NCI-H2227 (cell line): ENCODE results near the gene MAP3K2.
A peak's percentile ranks its signal among the peaks of the same experiment; 100 is the strongest.

Experiments used
- DNase-seq: peaks from one replicate; lab custom pipeline; 2025; ENCODE audit not compliant: unreplicated experiment; lab: John Stamatoyannopoulos, UW

Gene MAP3K2

DNA sequence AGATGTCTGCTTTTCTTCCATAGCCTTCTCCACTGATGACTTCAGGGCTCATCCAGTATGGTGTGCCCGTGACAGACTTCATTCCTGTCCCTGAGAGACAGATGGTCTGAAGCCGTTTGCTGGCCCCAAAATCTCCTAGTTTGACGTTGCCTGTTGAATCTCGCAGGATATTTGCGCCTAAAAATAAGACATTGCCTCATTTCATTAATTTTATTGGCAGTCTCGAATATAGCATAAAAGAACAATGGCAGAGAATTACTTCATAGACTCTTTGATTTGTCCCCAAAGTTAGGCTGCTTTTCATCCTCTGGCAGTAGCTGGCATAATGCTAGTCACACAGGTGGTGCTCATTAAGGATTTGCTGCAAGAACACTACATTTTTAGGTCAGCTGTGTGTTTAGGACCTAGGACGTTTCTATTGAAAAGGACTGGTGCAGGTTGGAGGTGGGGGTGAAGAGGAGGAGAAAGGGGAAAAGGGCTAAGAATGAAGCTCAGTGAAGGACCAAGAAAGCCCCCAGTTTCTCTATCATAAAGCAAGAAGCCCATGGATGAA lies 79.1 kb downstream of the MAP3K2 start:
- no peak for DNase-seq

DNA sequence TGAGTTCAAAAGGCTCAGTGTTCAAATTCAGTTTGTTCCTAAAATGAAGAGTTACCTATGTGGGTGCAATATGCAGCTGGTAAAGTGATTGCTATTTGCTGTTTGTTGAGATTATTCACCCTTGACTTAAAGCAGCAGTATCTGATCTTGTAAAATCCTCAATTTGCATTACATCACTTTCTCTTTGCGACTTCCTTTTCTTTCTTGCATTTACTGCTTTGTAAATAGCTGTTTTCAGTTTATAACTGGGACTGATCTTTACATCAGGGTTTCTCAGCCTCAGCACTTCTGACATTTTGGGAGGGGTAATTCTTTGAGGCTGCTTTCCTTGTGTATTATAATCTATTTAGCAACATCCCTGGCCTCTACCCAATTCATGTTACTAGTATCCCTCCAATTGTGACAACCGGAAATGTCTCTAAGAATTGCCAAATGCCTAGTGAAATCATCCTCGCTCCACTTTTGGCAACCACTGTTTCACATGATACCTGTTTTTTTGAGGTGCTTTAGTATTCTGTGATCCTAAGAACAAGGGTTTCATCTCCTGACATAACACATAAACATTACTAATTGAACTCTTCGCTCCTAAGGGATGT lies 81.7 kb downstream of the MAP3K2 start:
- DNase-seq = no peak

DNA sequence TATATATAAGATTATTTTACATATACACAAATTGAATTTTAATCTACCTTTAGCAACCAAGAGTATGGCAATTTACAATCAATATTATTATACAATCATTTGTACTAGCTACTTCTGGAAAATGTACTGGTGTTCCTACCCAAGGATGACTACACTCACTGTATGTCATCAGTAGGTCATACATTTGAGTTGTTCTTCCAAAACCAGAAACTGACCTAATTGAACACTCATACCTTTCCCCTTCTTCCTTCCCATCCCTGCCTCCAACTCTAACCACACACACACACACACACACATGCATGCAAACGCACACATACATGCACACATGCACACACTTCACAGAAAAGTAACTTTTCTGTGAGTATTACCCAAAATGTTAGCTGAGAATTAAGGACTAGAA lies 85.6 kb downstream of the MAP3K2 start:
- no peak for DNase-seq

DNA sequence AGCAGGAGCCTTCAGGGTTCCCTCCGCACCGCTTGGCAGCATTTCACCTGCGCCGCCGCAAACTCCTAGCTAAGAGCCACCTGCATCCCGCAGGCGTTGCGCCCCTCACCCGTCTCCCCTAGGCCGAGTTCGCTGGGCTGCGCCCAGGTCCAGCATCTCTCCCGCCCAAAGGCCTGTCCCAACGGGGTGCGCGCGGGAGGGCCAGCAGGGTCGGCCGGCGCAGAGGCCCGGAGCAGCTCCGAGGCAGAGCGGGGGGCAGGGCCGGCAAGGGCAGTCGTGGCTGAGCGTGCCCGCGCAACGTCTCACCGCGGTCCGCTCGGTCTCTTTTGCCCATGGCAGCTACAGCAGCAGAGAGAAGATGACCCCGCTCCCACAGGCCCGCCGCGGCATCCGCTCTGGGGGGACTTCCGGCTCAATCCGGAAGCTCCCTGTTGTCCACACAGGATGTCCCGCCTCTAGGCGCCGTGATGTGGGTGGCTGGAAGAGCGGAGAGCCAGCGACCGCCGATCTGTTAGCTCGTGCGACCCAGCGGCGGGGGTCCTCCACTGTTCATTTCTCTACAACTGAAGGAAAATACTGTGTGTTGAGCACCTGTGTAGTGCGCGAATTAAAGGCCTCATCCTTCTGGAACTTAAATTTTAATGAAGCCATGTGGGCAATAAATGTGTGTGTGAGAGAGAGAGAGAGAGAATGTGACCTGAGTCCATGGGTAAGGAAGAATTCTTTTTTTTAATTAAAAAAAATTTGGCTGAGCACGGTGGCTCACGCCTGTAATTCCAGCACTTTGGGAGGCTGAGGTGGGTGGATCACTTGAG lies 93.8 kb downstream of the MAP3K2 start, which contains the start of gene ERCC3:
Gene ERCC3 (minus strand): TSS at position 397 of the 815 bp plus-strand sequence. CDS start 63 bp downstream, at position 334.
- DNase-seq = peak; percentile 96

DNA sequence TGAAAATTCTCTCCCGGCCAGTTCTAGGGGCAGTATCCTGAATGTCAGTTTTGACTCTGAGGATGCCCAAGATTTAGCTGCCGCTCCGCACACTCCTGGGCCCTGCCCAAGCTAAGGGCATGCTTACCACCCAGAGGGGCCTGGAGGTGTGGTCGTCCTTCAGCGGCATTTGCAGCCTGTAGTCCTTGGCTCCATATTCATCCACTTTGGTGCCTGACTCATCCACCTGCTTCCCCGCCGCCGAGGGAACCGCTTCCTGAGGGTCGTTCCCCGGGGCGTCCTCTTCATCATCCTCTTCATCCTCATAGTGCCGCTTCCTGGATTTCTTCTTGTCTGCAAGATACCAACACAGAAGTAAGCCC lies 94.4 kb downstream of the MAP3K2 start:
- DNase-seq = peak; percentile 61

DNA sequence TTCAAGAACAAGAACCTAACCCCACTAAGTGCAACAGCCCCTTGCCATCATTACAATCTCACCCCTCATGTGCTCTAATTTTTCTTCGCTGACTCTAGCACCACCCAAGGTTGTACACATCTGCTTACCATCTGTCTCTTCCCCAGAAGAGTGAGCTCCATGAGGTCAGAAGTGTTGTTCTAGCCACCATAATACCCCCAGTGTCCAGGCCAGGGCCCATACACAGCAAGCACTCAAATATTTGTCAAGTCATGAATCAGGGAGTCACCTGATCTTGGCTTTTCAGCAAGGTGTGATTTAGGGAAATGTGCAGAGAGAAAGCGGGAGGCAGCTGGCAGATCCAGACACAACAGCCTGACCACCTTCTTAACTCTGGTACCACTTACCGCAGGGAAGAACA lies 99.5 kb downstream of the MAP3K2 start:
- no peak for DNase-seq

DNA sequence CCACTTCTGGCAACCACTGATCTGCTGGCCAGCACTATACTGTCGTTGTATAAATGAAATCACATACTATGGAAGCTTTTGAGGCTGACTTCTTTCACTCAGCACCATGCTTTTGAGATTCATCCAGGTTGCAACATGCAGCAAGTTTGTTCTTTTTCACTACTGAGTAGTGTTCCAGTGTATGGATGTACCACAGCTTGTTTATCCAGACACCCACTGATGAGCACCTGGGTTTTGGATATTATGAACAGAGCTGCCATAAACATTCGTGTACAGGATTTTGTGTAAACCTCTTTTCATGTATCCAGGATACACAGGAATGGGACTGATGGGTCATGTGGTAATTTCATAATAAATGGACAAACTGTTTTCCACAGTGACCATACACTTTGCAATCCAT lies 104.5 kb downstream of the MAP3K2 start:
- no peak for DNase-seq

DNA sequence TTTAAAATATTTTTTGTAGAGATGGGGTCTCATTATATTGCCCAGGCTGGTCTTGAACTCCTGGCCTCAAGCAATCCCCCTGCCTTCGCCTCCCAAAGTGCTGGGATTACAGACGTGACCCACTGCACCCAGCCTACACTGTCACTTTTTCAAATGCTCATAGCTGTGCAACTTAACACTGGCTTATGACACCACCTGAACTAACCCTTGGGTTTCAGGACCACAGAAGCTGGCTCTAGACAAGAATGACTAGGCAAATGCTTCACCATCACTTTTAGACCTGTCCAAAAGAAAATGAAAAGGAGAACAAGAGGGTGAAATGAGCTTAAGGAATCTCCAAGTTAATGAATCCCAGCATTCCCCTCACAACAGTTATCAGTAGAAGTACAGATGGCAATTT lies 107.1 kb downstream of the MAP3K2 start:
- DNase-seq = no peak

DNA sequence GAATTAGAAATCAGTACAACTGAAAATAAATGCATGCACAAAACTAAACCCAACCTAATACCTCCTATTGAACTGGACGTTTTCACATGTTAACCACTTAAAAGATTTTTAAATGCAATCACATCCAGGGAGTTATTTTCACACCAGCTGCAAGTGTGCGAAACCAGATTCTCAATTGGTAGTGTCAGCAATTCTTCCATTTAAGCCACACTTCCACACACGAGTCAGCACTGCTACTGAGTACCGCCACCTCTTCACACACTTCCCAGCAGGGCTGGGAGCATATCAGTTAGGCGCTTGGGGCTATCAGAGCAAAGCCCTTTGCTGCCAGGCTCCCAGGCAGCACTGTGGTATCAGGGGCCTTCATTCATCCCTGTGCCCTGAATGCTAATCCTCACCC lies 108.0 kb downstream of the MAP3K2 start:
- DNase-seq = no peak

DNA sequence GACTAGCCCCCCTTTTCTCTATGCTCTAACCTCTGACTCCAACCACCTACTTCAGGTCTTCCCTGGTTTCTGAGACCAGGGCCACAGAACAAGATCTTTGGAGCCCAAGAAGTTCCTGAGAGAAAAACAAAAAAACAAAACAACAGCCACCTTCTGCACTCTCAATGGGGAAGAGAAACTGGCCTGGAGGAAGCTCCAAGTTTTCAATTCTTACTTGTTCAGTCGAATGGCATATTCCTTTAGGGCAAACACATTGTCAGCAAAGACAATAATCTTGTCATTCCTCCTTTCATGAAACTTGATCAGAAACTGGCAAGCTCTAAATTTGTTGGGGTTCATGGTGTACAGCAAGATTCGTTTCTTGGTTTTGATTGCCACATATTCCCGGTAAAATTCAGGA lies 108.8 kb downstream of the MAP3K2 start:
- no peak for DNase-seq

DNA sequence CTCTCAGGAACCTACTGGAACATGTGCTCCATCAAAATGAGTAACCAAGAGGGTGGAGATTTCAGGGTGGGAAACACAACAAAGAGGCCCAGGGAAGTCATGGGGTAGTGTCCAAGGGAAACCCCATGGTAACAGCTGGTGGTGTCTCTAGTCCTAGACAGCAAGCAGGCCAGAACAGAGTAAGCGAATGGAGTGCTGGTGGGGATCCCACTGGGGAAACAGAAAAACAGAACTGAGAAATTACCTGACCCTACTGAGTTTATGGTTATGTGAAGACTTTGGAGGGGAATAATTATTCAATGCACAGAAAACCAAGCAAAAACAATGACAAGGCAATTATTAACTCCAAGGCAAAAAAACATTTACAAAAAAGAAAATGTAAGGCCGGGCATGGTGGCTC lies 110.7 kb downstream of the MAP3K2 start:
- DNase-seq = no peak

DNA sequence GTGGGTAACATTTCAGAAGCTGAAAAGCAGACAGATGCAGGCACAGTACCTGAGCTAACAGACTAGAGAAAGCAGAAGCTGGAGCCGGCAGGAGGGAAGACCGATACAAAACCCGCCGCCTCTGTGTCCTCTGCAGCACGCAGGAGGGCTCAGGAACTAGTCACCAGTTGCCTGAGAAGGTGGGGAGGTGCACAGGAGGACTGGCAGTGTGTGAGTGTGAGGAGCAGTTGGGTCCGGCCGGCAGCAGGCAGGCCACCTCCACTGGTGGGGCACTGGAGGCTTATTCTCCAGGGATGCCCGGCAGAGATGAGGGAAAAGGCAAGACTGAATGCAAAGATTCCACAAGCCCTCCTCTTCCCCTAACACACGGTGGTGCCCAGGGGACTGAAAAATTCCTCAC lies 112.0 kb downstream of the MAP3K2 start:
- no peak for DNase-seq

DNA sequence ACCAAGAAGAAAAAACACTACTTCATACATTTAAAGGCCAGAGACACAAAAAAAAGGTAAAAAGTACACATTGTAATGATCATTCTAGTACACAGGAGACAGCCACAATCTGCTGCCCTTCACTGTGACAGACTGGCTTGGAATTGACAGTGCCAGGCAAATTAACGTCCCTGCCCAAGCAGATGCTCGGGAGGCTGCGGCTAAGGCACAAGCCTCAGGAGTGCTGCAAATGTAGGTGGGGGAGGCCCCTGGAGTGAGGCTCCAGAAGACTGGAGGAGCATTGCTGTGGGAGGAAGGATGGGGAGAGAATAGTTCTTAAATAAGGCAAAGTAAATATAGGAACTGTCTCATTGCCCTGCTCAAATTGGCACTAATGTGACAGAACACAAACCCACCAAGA lies 112.4 kb downstream of the MAP3K2 start:
- DNase-seq = no peak

DNA sequence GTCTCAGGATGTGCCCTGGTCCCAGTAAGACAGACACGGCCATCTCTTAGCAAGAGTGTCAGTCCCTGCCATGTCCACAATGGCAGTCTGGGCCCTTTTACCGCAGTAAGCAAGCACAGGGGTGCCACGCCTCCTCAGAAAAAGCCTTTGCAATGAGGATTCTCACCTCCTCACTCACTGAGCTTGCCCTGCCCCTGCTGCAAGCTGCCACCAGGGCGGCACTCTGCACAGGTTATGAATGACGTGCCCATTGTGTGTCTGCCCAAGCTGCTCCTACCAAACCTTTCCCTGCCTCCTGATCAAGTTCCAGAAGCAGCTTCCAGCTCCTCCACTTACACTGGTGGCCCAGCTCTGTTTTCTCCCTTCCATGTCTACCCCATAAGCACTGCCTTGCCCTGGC lies 117.1 kb downstream of the MAP3K2 start:
- DNase-seq = no peak

DNA sequence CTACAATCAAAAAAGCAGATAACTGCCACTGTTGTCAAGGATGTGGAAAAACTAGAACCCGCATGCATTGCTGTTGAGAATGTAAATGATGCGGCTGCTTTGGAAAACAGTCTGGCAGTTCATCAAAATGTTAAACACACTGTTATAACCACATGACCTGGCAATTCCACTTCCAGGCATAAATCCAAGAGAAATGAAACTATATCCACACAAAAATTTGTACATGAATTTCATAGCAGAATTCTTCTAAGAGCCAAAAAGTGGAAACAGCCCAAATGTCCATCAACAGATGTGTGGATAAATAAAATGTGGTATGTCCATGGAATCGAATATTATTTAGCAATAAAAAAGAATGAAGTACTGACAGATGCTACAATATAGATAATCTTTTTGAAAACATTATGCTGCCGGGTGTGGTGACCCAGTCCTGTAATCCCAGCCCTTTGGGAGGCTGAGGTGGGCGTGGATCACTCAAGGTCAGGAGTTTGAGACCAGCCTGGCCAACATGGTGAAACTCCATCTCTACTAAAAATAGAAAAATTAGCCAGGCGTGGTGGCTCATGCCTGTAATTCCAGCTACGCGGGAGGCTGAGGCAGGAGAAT lies 125.9 kb downstream of the MAP3K2 start:
- DNase-seq = no peak

DNA sequence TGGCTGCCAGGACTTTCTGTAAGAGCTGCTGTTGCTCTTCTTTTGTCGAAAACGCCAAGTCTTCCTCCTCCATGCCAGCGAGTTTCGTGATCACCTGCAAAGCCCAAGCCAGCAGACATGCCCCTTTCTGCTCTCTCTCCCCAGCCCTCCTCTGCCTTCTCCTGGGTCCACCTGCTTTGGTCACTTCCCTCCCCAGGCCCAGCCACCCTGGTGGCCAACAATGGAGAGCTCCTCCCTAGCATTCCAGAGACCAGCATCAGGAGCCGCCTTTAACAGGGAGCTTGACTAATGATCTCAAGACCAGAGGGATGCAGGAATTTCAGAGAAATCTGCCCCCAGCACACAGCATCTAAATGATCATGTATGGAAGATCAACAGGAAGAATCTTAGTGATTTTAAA lies 128.4 kb downstream of the MAP3K2 start:
- no peak for DNase-seq

DNA sequence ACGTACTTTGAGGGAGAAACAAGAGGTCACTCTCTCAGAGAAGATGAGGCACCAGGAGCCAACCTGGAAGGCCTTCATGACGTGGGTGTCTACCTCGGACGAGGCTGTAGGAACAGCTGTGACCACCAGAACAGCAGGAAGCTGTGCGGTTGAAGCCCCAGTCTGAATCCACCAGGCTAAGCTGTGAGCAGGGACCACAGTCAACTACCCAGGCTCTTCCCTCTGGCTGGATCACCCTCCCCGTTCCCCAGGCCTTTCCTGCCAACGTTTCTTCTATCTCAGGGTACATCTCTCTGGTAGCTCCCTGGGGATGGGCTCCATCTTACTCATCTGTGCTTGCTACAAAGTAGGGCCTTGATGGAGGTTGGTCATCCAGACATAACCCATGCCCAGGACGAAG lies 130.9 kb downstream of the MAP3K2 start:
- DNase-seq = no peak

DNA sequence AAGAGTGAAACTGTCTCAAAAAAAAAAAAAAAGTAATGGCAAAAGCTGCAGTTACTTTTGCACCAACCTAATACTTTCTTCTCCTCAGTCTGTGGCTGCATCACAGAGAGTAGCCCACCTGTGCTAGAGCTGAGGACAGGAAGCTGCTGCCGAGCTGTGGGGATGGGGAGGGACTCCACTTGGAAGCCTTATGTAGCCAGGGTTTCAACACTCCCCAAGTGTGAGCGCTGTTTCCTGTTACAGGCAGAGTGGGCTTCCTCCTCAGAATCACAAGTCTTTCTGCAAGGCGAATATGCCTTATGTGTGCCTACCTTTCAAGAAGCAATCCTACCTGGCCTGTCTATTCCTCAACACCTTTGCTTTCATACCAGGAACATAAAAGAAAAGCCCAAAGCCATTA lies 131.4 kb downstream of the MAP3K2 start:
- DNase-seq = no peak

DNA sequence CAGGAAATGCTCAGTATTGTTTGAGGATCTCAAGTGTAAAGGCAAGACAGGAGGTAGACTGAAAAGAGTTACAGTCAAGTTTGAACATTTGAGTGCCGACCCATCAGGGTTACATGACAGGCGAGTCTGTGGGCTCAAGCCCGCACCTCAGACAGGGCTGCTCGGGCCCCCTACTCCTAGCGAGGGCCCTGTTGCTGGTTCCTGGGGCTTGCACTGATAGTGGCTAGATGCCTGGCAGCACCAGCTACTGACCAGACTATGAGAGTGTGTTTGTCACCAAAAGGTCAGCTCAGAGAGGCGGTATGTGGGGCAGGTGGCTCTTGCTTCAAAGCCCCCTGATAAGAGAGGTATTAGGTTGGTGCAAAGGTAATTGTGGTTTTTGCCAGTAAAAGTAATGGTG lies 132.1 kb downstream of the MAP3K2 start:
- DNase-seq = no peak

DNA sequence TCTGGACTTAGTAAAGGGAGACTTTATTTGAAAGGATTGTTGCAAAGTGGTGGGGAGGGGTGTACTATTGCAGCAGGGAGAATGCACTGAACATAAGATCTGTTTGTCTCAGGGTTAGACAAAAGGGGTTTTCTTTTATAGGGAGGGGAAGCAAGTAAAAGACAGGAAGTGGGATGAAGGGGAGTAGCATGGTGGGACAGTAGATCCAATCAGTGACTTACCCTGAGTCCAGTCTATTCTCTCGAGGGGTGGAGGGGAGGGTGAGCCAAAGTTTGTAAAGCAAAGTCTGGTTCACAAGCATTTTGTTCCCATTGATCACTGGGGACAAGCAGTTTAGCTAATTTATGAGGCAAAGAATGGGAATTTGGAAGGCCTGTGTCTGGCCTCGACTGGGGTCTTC lies 132.6 kb downstream of the MAP3K2 start:
- no peak for DNase-seq

DNA sequence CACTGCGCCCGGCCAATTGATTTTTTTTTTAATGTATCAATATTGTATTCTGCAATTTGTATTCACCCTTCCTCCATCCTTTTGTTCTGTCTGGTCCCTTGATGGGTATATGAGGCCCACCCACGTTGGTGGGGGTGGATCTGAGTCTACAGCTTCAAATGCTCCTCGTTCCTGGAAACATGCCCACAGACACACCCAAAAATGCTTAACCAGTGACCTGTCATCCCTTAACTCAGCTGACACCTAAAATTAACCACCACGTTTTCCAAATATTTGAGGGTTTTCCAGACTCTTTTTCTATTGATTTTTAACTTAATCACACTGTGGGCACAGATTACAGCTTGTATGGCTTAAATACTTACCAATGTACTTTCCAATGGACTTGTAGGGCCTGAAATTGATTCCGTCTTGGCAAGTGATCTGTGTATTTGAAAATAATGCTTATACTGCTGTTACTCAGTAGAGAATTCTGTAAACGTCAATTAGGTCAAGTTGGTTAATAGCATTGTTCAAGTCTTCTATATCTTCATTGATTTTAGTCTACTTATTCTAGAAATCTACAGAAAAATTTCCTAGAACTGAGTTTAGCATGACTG lies 133.3 kb downstream of the MAP3K2 start:
- no peak for DNase-seq
